MCF 10A (cell line): ENCODE measurements around the gene ANO1. TPM values are rescaled to one million over a fixed set of nuclear protein-coding genes. Genes with fewer than 3 reads are reported as not detected.

ENCODE experiments used
- BruUV-seq: library from RNA; stranded (reverse); fragments of 400-500 nt; replicated peaks from 2 replicates; lab custom pipeline; 2021; lab: Mats Ljungman, UMichigan
- CTCF ChIA-PET: fragments of 300-600 bp; sonication (Branson Sonifier 250); formaldehyde crosslinking; extraction: SDS; loops from one replicate; lab custom pipeline; 2021; ENCODE audit warnings: antibody characterized with exemption, inconsistent platforms; lab: Yijun Ruan, JAX
- POLR2A ChIA-PET: fragments of 300-600, 350-650 bp; sonication (Branson Sonifier 250); formaldehyde crosslinking; extraction: SDS; loops from one replicate; lab custom pipeline; 2020; ENCODE audit warnings: antibody characterized with exemption, inconsistent platforms; lab: Yijun Ruan, JAX
- DNase-seq: peaks from one replicate; pipeline ENCODE4 v3.0.0-alpha.2; 2018; ENCODE audit not compliant: unreplicated experiment
- H3K27ac Mint-ChIP-seq: one replicate; pipeline ENCODE4 v1.8.0; 2022; ENCODE audit warnings: mild to moderate bottlenecking, low read depth, mixed read lengths; ENCODE audit not compliant: unreplicated experiment
- H3K27me3 Mint-ChIP-seq: one replicate; pipeline ENCODE4 v1.8.0; 2022; ENCODE audit warnings: mixed read lengths; ENCODE audit not compliant: insufficient read depth, unreplicated experiment
- H3K36me3 Mint-ChIP-seq: one replicate; pipeline ENCODE4 v1.8.0; 2022; ENCODE audit warnings: mild to moderate bottlenecking, moderate library complexity, mixed read lengths; ENCODE audit not compliant: insufficient read depth, unreplicated experiment
- H3K4me1 Mint-ChIP-seq: one replicate; pipeline ENCODE4 v1.8.0; 2022; ENCODE audit warnings: mixed read lengths; ENCODE audit not compliant: insufficient read depth, unreplicated experiment
- H3K4me3 Mint-ChIP-seq: one replicate; pipeline ENCODE4 v1.8.0; 2022; ENCODE audit warnings: mild to moderate bottlenecking, moderate library complexity, mixed read lengths; ENCODE audit not compliant: unreplicated experiment
- H3K9me3 Mint-ChIP-seq: one replicate; pipeline ENCODE4 v1.8.0; 2022; ENCODE audit warnings: mixed read lengths; ENCODE audit not compliant: unreplicated experiment
- intact Hi-C: fragments of 100-400 bp; cut with micrococcal nuclease; formaldehyde crosslinking; loops from 2 replicates; pipeline ENCODE4 v1.14.1; 2022
- total RNA-seq: library from RNA; stranded (reverse); gene quantifications from 2 replicates; pipeline ENCODE4 v1.2.3, GENCODE V29; 2022
- TF ChIP-seq, protein P1 (sequence below): fragments of 200-600 bp; IDR thresholded peaks from one replicate; pipeline ENCODE4 v1.8.0; 2022; ENCODE audit warnings: antibody characterized with exemption, mild to moderate bottlenecking; ENCODE audit not compliant: unreplicated experiment

ANO1 gene
- total RNA-seq, 1 experiment from 2014 or later = not detected

DNA sequence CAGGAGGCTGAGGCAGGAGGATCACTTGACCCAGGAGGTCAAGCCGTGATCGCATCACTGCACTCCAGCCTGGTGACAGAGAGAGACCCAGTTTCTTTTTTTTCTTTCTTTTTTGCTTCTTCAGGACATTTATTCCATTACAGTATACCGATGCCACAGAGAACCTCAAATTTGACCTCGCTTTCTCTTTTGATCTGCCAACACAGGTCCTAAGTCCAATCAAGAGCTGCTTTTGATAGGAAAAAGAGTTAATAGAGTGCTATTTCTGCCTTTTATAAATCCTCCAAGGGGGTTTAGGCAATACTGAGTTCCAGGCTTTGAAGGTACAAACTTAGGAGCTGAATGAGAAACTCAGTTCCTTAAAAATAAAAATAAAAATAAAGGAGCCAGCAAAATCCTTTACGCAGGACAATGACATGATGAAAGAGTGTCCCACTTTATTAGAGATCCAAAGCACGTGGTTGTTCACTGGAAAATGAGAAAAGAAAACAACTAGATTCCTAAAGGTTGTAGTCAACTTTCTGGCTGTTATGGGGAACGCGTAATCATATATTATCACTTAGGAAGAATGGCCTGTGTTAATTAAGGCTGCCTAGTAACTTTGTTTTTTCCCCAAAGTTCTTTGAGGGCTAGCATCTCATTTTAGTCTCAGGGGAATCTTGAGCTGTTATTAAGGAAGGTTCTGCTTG lies 152.2 kb downstream of the ANO1 start:
- intact Hi-C loops = no loop called here
- no peak for DNase-seq
- no peak overlapping the region for H3K27ac Mint-ChIP-seq
- POLR2A ChIA-PET = interaction anchor here (1.3 kb wide), 1 partner anchor 14 kb away, joined by 4 read pairs; no protein-coding TSS in a partner anchor
- H3K36me3 Mint-ChIP-seq = no peaks in the 10 kb centered on the region
- H3K27me3 Mint-ChIP-seq = no peaks in the 10 kb centered on the region
- no peak overlapping the region for H3K4me3 Mint-ChIP-seq
- peaks cover 21% of the 10 kb centered on the region for H3K4me1 Mint-ChIP-seq
- BruUV-seq = no TSS peak
- TF ChIP-seq, protein P1, sequence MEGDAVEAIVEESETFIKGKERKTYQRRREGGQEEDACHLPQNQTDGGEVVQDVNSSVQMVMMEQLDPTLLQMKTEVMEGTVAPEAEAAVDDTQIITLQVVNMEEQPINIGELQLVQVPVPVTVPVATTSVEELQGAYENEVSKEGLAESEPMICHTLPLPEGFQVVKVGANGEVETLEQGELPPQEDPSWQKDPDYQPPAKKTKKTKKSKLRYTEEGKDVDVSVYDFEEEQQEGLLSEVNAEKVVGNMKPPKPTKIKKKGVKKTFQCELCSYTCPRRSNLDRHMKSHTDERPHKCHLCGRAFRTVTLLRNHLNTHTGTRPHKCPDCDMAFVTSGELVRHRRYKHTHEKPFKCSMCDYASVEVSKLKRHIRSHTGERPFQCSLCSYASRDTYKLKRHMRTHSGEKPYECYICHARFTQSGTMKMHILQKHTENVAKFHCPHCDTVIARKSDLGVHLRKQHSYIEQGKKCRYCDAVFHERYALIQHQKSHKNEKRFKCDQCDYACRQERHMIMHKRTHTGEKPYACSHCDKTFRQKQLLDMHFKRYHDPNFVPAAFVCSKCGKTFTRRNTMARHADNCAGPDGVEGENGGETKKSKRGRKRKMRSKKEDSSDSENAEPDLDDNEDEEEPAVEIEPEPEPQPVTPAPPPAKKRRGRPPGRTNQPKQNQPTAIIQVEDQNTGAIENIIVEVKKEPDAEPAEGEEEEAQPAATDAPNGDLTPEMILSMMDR = no peak
- no peaks in the 10 kb centered on the region for H3K9me3 Mint-ChIP-seq
- CTCF ChIA-PET = interaction anchor here (1.1 kb wide), 1 partner anchor 17 kb away, joined by 3 read pairs; no protein-coding TSS in a partner anchor

- Mint-ChIP-seq H3K4me1 (peaks cover 21% of the 10 kb centered on the region), H3K27me3 (no peaks in the 10 kb centered on the region), H3K9me3 (no peaks in the 10 kb centered on the region), H3K36me3 (no peaks in the 10 kb centered on the region), H3K4me3 (no peak overlapping the region), H3K27ac (no peak overlapping the region)
- no peak for DNase-seq
- no TSS peak for BruUV-seq
- ChIA-PET POLR2A (interaction anchor here (0.8 to 2.7 kb wide), 3 partner anchors 11 to 40 kb away, joined by 3 to 12 read pairs (median 4); partner anchors contain the start of gene PPFIA1), CTCF (interaction anchor here (0.8 to 1.1 kb wide), 2 partner anchors 16 to 34 kb away, joined by 3 read pairs; no protein-coding TSS in a partner anchor)
- intact Hi-C loops = no loop called here
- TF ChIP-seq, protein P1 = no peak
Measured at GRCh38 chr11:70230840-70231710, 153.0 kb downstream of the ANO1 start.

GRCh38 chr11:70233034-70233433 lies 154.9 kb downstream of the ANO1 start:
- H3K4me3 Mint-ChIP-seq = no peak overlapping the region
- DNase-seq = no peak
- CTCF ChIA-PET = interaction anchor here (0.5 to 1.4 kb wide), 3 partner anchors 28 to 1042 kb away, joined by 3 to 4 read pairs (median 3); no protein-coding TSS in a partner anchor
- peaks cover 16% of the 10 kb centered on the region for H3K4me1 Mint-ChIP-seq
- H3K27ac Mint-ChIP-seq = peak overlapping the region; percentile 85
- intact Hi-C loops = loop anchor here (1.0 kb wide), 1 partner anchor 37 kb away; the partner anchor contains the start of gene PPFIA1
- H3K27me3 Mint-ChIP-seq = no peaks in the 10 kb centered on the region
- TF ChIP-seq, protein P1 = no peak
- BruUV-seq = TSS peak; percentile 37
- no peaks in the 10 kb centered on the region for H3K36me3 Mint-ChIP-seq
- no peaks in the 10 kb centered on the region for H3K9me3 Mint-ChIP-seq
- POLR2A ChIA-PET = interaction anchor here (0.6 to 2.9 kb wide), 12 partner anchors 11 to 285 kb away, joined by 3 to 21 read pairs (median 4); partner anchors contain the start of genes FADD and PPFIA1
